Measurements from ENCODE around the gene TLK2. TPM values are rescaled to one million over a fixed set of nuclear protein-coding genes. Genes with fewer than 3 reads are reported as not detected.
"Not testable (repeated sequence)": the region's sequence is repeated elsewhere in the genome, so short reads cannot be mapped to it uniquely, and the experiment has no call there.

TLK2 gene
- total RNA-seq, 4 donors from 2014 or later, result 45.8 to 78.1 (median 54.1) TPM

- intact Hi-C loops (cut with DNase I), result no loop called here
- H3K36me3 ChIP-seq, result no peaks in the 10 kb centered on the region
- no peak for DNase-seq
- H3K27me3 ChIP-seq, result no peaks in the 10 kb centered on the region
- H3K4me3 ChIP-seq (replicated peaks in 1 of 3), result no peak overlapping the region
- TF ChIP-seq POLR2A (IDR thresholded peaks at IDR 0.05), result no peak
- no peak for TF ChIP-seq CTCF (IDR thresholded peaks at IDR 0.05)
- 82 to 87% methylated on average over 7 of the region's 7 CpGs for WGBS, 2 donors
- no peaks in the 10 kb centered on the region for H3K9me3 ChIP-seq
- peaks cover 0 to 4% of the 10 kb centered on the region in 2 donors for H3K4me1 ChIP-seq
- H3K27ac ChIP-seq, result no peak overlapping the region
Observed at GRCh38 chr17:62456016-62456415, 22.6 kb upstream of the TLK2 start.

GRCh38 chr17:62458483-62458882 is 20.1 kb upstream of the TLK2 start:
- H3K36me3 ChIP-seq, result not testable (repeated sequence)

GRCh38 chr17:62464422-62464821 is 14.2 kb upstream of the TLK2 start:
- H3K4me1 ChIP-seq; H3K4me3 ChIP-seq (replicated peaks in 1 of 3); H3K27me3 ChIP-seq; H3K36me3 ChIP-seq; H3K9me3 ChIP-seq; intact Hi-C loops (cut with DNase I); H3K27ac ChIP-seq; DNase-seq: not testable (repeated sequence)
- WGBS, 2 donors, result 75 to 87% methylated on average over 3 of the region's 3 CpGs

More at GRCh38 chr17:62458483-62458882, 20.1 kb upstream of the TLK2 start:
- H3K27me3 ChIP-seq; H3K4me3 ChIP-seq (replicated peaks in 1 of 3); H3K4me1 ChIP-seq; DNase-seq; H3K27ac ChIP-seq; H3K9me3 ChIP-seq; intact Hi-C loops (cut with DNase I): not testable (repeated sequence)
- 67 to 80% methylated on average over 10 of the region's 10 CpGs for WGBS, 2 donors

- H3K36me3 ChIP-seq; intact Hi-C loops (cut with DNase I); H3K9me3 ChIP-seq; H3K4me3 ChIP-seq (replicated peaks in 1 of 3); DNase-seq; H3K27ac ChIP-seq; H3K4me1 ChIP-seq; H3K27me3 ChIP-seq: not testable (repeated sequence)
- 95 to 96% methylated on average over 7 of the region's 7 CpGs for WGBS, 2 donors
Observed at GRCh38 chr17:62465271-62465670, 13.4 kb upstream of the TLK2 start.

- not testable (repeated sequence) for H3K36me3 ChIP-seq; H3K4me3 ChIP-seq (replicated peaks in 1 of 3); H3K9me3 ChIP-seq; H3K4me1 ChIP-seq; H3K27me3 ChIP-seq
- DNase-seq, result peak; percentile 69 to 85
- peak overlapping the region; percentile 39 to 65 (median 57) for H3K27ac ChIP-seq
- intact Hi-C loops (cut with DNase I), result loop anchor here (10.0 kb wide), 1 partner anchor 46 kb away; the partner anchor contains the start of gene METTL2A
- WGBS, 2 donors, result 39 to 52% methylated on average over 5 of the region's 8 CpGs
Observed at GRCh38 chr17:62470666-62471379, 7.8 kb upstream of the TLK2 start.

GRCh38 chr17:62471380-62471880 is 7.2 kb upstream of the TLK2 start:
- H3K4me3 ChIP-seq (replicated peaks in 1 of 3); H3K36me3 ChIP-seq; DNase-seq; H3K27me3 ChIP-seq; H3K9me3 ChIP-seq; H3K4me1 ChIP-seq: not testable (repeated sequence)
- 64 to 80% methylated on average over 9 of the region's 9 CpGs for WGBS, 2 donors
- intact Hi-C loops (cut with DNase I), result loop anchor here (10.0 kb wide), 1 partner anchor 47 kb away; the partner anchor contains the start of gene METTL2A
- H3K27ac ChIP-seq, result peak overlapping the region in 1 of 3 donors; percentile 57

- not testable (repeated sequence) for H3K27me3 ChIP-seq; DNase-seq; H3K4me3 ChIP-seq (replicated peaks in 1 of 3); H3K9me3 ChIP-seq; H3K36me3 ChIP-seq; H3K27ac ChIP-seq
- intact Hi-C loops (cut with DNase I), result loop anchor here (10.0 kb wide), 1 partner anchor 49 kb away; the partner anchor contains the start of gene METTL2A
- 86 to 93% methylated on average over 8 of the region's 8 CpGs for WGBS, 2 donors
- H3K4me1 ChIP-seq, result peaks cover 4 to 12% of the 10 kb centered on the region in 2 donors
Observed at GRCh38 chr17:62473030-62473982, 5.3 kb upstream of the TLK2 start.

GRCh38 chr17:62477111-62477510 is 1.5 kb upstream of the TLK2 start:
- H3K4me3 ChIP-seq (replicated peaks in 1 of 3), result peak overlapping the region in 1 of 3 donors; percentile 56
- 87 to 89% methylated on average over 8 of the region's 8 CpGs for WGBS, 2 donors
- intact Hi-C loops (cut with DNase I), result loop anchor here (10.0 kb wide), 1 partner anchor 52 kb away; the partner anchor contains the start of gene METTL2A
- H3K27me3 ChIP-seq, DNase-seq, H3K36me3 ChIP-seq, H3K9me3 ChIP-seq, H3K27ac ChIP-seq: not testable (repeated sequence)
- peaks cover 8 to 16% of the 10 kb centered on the region in 2 donors for H3K4me1 ChIP-seq

- intact Hi-C loops (cut with DNase I), result loop anchor here (10.0 kb wide), 1 partner anchor 53 kb away; the partner anchor contains the start of gene METTL2A
- H3K27me3 ChIP-seq, H3K9me3 ChIP-seq, H3K36me3 ChIP-seq: not testable (repeated sequence)
- WGBS, 2 donors, result 2 to 4% methylated on average over 9 to 29 of the region's 61 CpGs
- Histone ChIP-seq H3K27ac (peak overlapping the region; percentile 78 to 94 (median 86)), H3K4me3 (replicated peaks in 1 of 3) (peak overlapping the region in 2 of 3 donors; percentile 56 to 58), H3K4me1 (peaks cover 8 to 16% of the 10 kb centered on the region in 2 donors)
- DNase-seq, result peak; percentile 65 to 69
Observed at GRCh38 chr17:62477718-62478408, 762 bp upstream of the TLK2 start.

- WGBS, 2 donors, result 0% methylated on average over 13 of the region's 84 CpGs; no CpG with 5 or more reads in 1 of the 2 donors
- not testable (repeated sequence) for H3K36me3 ChIP-seq, H3K9me3 ChIP-seq, H3K27me3 ChIP-seq
- peak in 1 of 2 donors; percentile 22 for DNase-seq
- Histone ChIP-seq H3K4me1 (peaks cover 8 to 16% of the 10 kb centered on the region in 2 donors), H3K4me3 (replicated peaks in 1 of 3) (peak overlapping the region; percentile 26 to 58 (median 56)), H3K27ac (peak overlapping the region; percentile 86 to 94 (median 94))
- intact Hi-C loops (cut with DNase I), result loop anchor here (10.0 kb wide), 1 partner anchor 54 kb away; the partner anchor contains the start of gene METTL2A
Observed at GRCh38 chr17:62478880-62479638, 434 bp downstream of the TLK2 start.

All from thyroid gland (tissue), 4 donors.